SU-DHL-6 (cell line): ENCODE data around the gene MOAP1.
"Not testable (repeated sequence)": the region's sequence is repeated elsewhere in the genome, so short reads cannot be mapped to it uniquely, and the experiment has no call there.

ENCODE experiments used
- H2AFZ ChIP-seq: fragments of 200-600 bp; sonication (generic); 2 replicates; pipeline ENCODE4 v1.6.1; 2014; ENCODE audit warnings: low read depth, mild to moderate bottlenecking, moderate library complexity, mixed read lengths, antibody characterized with exemption, low read length; ENCODE audit not compliant: severe bottlenecking
- H3F3A ChIP-seq: fragments of 200-600 bp; shearing (Covaris generic); 2 replicates; pipeline ENCODE4 v1.6.0; 2016; ENCODE audit warnings: antibody characterized with exemption, mild to moderate bottlenecking; ENCODE audit not compliant: insufficient read depth
- H3K27ac ChIP-seq: fragments of 200-600 bp; sonication (generic); 2 replicates; pipeline ENCODE4 v1.5.1; 2016; ENCODE audit warnings: low read depth, mild to moderate bottlenecking, low read length, moderate library complexity, mixed read lengths
- H3K27me3 ChIP-seq: fragments of 200-600 bp; sonication (generic), shearing (Covaris generic); 2 replicates; pipeline ENCODE4 v1.6.0; 2014; ENCODE audit warnings: mild to moderate bottlenecking, low read length
- H3K36me3 ChIP-seq: fragments of 200-600 bp; sonication (generic); 2 replicates; pipeline ENCODE4 v1.6.1; 2014; ENCODE audit warnings: mild to moderate bottlenecking, low read length, mixed read lengths
- H3K4me2 ChIP-seq: fragments of 300-600, 200-600 bp; shearing (Covaris generic), sonication (generic); 2 replicates; pipeline ENCODE4 v1.6.0; 2014; ENCODE audit warnings: low read length, low read depth, mild to moderate bottlenecking; ENCODE audit not compliant: poor library complexity, severe bottlenecking
- H3K4me3 ChIP-seq: fragments of 200-600 bp; sonication (generic); 2 replicates; pipeline ENCODE4 v1.5.1; 2014; ENCODE audit warnings: antibody characterized with exemption, low read length, mild to moderate bottlenecking, mixed read lengths; ENCODE audit not compliant: insufficient read depth, poor library complexity, severe bottlenecking
- H3K79me2 ChIP-seq: fragments of 200-600 bp; sonication (generic); 2 replicates; pipeline ENCODE4 v1.6.1; 2014; ENCODE audit warnings: mild to moderate bottlenecking, low read length, moderate library complexity; ENCODE audit not compliant: insufficient read depth
- H3K9ac ChIP-seq: fragments of 200-600 bp; sonication (generic); 2 replicates; pipeline ENCODE4 v1.7.0; 2014; ENCODE audit warnings: mild to moderate bottlenecking, low read length
- H3K9me2 ChIP-seq: fragments of 200-600 bp; sonication (generic); replicated peaks from 2 replicates; pipeline ENCODE4 v1.6.1; 2014; ENCODE audit warnings: low read length; ENCODE audit not compliant: insufficient read depth
- H3K9me3 ChIP-seq: fragments of 200-600 bp; sonication (generic); 2 replicates; pipeline ENCODE4 v1.6.1; 2014; ENCODE audit warnings: low read length, mixed read lengths; ENCODE audit not compliant: insufficient read depth
- H4K20me1 ChIP-seq: fragments of 200-600 bp; sonication (generic); 2 replicates; pipeline ENCODE4 v1.6.1; 2014; ENCODE audit warnings: low read depth, mild to moderate bottlenecking, antibody characterized with exemption, low read length, moderate library complexity, mixed read lengths
- EZH2phosphoT487 ChIP-seq: fragments of 200-600 bp; sonication (generic), shearing (Covaris generic); conservative IDR thresholded peaks from 2 replicates; pipeline ENCODE4 v1.6.1; 2018; ENCODE audit warnings: mild to moderate bottlenecking, antibody characterized with exemption, low read length, moderate library complexity, mixed read lengths
- TF ChIP-seq, protein P1 (sequence below): fragments of 200-600 bp; sonication (generic); IDR thresholded peaks from one replicate; pipeline ENCODE4 v1.5.1; 2017; ENCODE audit warnings: antibody characterized with exemption, mild to moderate bottlenecking, low read length, moderate library complexity; ENCODE audit not compliant: insufficient read depth, poor library complexity, severe bottlenecking

The MOAP1 gene

DNA sequence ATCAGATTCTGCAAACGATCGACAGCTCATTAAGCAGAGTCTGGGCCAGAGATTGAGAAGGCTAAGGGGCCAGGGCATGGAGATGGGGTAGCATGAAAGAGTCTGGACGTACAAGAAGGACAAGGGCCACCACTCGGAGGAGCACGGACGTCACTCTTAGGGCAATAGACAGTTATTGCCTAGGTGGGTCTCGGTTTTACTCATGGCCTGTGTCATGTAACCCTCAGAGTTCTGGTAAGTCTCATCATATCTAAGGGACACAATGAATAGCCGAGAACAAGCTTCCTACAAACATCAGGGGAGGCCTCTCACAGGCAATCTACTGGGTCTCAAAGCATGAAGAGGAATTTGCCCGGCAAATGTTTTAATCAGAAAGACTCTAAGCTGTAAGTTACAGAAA, 38.6 kb downstream of the MOAP1 start:
- Histone ChIP-seq H2AFZ (no peak overlapping the region), H3F3A (no peaks in the 10 kb centered on the region), H3K79me2 (no peaks in the 10 kb centered on the region), H3K27me3 (no peaks in the 10 kb centered on the region), H3K9me3 (no peaks in the 10 kb centered on the region), H4K20me1 (no peaks in the 10 kb centered on the region), H3K9me2 (no peaks in the 10 kb centered on the region), H3K4me3 (no peak overlapping the region), H3K4me2 (no peak overlapping the region), H3K27ac (no peak overlapping the region), H3K9ac (no peak overlapping the region), H3K36me3 (no peaks in the 10 kb centered on the region)
- TF ChIP-seq EZH2phosphoT487 = no peak
- TF ChIP-seq, protein P1, sequence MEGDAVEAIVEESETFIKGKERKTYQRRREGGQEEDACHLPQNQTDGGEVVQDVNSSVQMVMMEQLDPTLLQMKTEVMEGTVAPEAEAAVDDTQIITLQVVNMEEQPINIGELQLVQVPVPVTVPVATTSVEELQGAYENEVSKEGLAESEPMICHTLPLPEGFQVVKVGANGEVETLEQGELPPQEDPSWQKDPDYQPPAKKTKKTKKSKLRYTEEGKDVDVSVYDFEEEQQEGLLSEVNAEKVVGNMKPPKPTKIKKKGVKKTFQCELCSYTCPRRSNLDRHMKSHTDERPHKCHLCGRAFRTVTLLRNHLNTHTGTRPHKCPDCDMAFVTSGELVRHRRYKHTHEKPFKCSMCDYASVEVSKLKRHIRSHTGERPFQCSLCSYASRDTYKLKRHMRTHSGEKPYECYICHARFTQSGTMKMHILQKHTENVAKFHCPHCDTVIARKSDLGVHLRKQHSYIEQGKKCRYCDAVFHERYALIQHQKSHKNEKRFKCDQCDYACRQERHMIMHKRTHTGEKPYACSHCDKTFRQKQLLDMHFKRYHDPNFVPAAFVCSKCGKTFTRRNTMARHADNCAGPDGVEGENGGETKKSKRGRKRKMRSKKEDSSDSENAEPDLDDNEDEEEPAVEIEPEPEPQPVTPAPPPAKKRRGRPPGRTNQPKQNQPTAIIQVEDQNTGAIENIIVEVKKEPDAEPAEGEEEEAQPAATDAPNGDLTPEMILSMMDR = no peak

DNA sequence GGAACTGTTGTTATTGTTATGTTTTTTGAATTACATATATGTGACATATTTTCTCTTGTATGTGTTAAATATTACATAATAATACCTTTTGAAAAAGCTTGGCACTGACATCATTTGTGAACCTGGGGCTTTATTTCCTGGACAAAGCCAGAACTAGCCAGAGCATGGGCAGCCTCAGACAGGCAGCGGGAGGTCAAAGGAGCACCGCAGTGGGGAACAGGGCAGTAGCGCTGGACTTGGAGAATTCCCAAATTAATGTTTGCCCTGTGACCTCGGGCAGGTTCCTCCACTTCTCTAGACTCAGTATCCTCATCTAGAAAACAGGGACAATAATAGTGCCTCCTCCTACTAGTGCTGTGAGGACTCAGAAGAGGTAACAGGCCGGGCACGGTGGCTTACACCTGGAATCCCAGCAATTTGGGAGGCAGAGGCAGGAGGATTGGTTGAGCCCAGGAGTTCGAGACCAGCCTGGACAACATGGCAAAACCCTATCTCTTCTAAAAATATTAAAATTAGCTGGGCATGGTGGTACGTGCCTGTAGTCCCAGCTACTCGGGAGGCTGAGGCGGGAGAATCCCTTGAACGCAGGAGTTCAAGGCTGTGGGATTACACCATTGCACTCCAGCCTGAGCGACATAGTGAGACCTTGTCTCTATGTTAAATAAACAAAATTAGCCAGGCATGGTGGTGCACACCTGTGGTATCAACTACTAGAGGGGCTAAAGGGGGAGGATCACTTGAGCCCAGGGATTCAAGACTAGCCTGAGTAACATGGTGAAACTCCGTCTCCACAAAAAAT, 41.6 kb downstream of the MOAP1 start:
- Histone ChIP-seq H3K27me3 (no peaks in the 10 kb centered on the region), H3F3A (no peaks in the 10 kb centered on the region), H3K9me2 (no peaks in the 10 kb centered on the region), H4K20me1 (no peaks in the 10 kb centered on the region), H2AFZ (no peak overlapping the region), H3K4me2 (no peak overlapping the region), H3K9me3 (no peaks in the 10 kb centered on the region), H3K4me3 (no peak overlapping the region), H3K79me2 (no peaks in the 10 kb centered on the region), H3K36me3 (no peaks in the 10 kb centered on the region), H3K27ac (no peak overlapping the region), H3K9ac (no peak overlapping the region)
- TF ChIP-seq, protein P1 = no peak
- TF ChIP-seq EZH2phosphoT487 = no peak

DNA sequence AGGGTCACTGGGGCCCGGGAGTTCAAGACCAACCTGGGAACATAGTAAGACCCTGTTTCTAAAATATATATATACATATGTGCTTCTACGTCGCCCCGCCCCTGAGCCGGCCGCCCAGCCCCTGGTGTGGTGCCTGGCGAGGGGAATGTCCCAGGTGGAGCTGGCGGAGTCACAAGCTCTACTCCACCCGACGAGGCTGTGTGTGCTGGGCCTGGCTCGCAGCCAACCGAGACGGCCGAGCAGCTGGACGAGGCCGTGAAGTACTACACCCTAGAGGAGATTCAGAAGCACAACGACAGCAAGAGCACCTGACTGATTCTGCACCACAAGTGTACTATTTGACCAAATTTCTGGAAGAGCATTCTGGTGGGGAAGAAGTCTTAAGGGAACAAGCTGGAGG, 46.8 kb downstream of the MOAP1 start:
- H3K9ac ChIP-seq = no peak overlapping the region
- H4K20me1 ChIP-seq = no peaks in the 10 kb centered on the region
- H3K9me3 ChIP-seq = no peaks in the 10 kb centered on the region
- no peaks in the 10 kb centered on the region for H3K36me3 ChIP-seq
- H3K4me3 ChIP-seq = no peak overlapping the region
- H3F3A ChIP-seq = no peaks in the 10 kb centered on the region
- no peak overlapping the region for H2AFZ ChIP-seq
- no peaks in the 10 kb centered on the region for H3K9me2 ChIP-seq
- no peaks in the 10 kb centered on the region for H3K79me2 ChIP-seq
- no peaks in the 10 kb centered on the region for H3K27me3 ChIP-seq
- no peak for TF ChIP-seq EZH2phosphoT487
- TF ChIP-seq, protein P1 = no peak
- no peak overlapping the region for H3K27ac ChIP-seq
- no peak overlapping the region for H3K4me2 ChIP-seq

DNA sequence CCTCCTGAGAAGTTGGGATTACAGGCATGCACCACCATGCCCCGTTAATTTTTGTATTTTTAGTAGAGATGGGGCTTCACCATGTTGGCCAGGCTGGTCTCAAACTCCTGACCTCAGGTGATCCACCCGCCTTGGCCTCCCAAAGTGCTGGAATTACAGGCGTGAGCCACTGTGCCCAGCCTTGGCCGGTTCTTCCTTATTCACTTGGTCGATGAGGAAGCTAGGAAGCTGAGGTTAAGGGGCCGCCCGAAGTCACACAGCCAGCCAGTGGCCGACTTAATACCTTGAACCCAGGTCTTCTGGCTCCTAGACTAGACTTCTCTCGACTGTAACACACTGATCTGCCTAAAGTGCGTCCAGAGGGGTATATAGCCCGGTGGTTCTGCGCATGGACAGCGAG, 48.2 kb downstream of the MOAP1 start:
- not testable (repeated sequence) for H3K36me3 ChIP-seq, H3K4me3 ChIP-seq, H3K9ac ChIP-seq, H3K27ac ChIP-seq, H3K9me3 ChIP-seq, H3K9me2 ChIP-seq, H3K27me3 ChIP-seq, H2AFZ ChIP-seq, H3K4me2 ChIP-seq, H3F3A ChIP-seq, H3K79me2 ChIP-seq, H4K20me1 ChIP-seq
